Brain pericyte (primary cell): ENCODE measurements around the gene S100A6.
"Not testable (repeated sequence)": the region's sequence is repeated elsewhere in the genome, so short reads cannot be mapped to it uniquely, and the experiment has no call there.

Source experiments
- DNase-seq: peaks from one replicate; pipeline ENCODE4 v3.0.0-alpha.2; 2012; ENCODE audit warnings: low read depth, low spot score

The S100A6 gene

GRCh38 chr1:153563991-153564390 is 28.2 kb upstream of the S100A6 start:
- no peak for DNase-seq

GRCh38 chr1:153563483-153563901 is 27.7 kb upstream of the S100A6 start:
- no peak for DNase-seq

GRCh38 chr1:153562021-153562420 is 26.2 kb upstream of the S100A6 start:
- not testable (repeated sequence) for DNase-seq

GRCh38 chr1:153561466-153561985 is 25.7 kb upstream of the S100A6 start:
- no peak for DNase-seq

- no peak for DNase-seq
Observed at GRCh38 chr1:153560771-153561465, 25.1 kb upstream of the S100A6 start.

GRCh38 chr1:153560241-153560640 is 24.4 kb upstream of the S100A6 start:
- DNase-seq: no peak

GRCh38 chr1:153557877-153558276 is 22.1 kb upstream of the S100A6 start:
- no peak for DNase-seq

GRCh38 chr1:153556348-153556747 is 20.6 kb upstream of the S100A6 start:
- no peak for DNase-seq

GRCh38 chr1:153553830-153554541 is 18.2 kb upstream of the S100A6 start:
- DNase-seq: no peak

GRCh38 chr1:153553096-153553495 is 17.3 kb upstream of the S100A6 start:
- no peak for DNase-seq

GRCh38 chr1:153552335-153552734 is 16.5 kb upstream of the S100A6 start:
- no peak for DNase-seq

- DNase-seq: no peak
Observed at GRCh38 chr1:153550827-153551500, 15.2 kb upstream of the S100A6 start.

GRCh38 chr1:153550398-153550758 is 14.6 kb upstream of the S100A6 start:
- no peak for DNase-seq

- DNase-seq: no peak
Observed at GRCh38 chr1:153549741-153550397, 14.1 kb upstream of the S100A6 start.

- no peak for DNase-seq
Observed at GRCh38 chr1:153548722-153549688, 13.2 kb upstream of the S100A6 start, which contains the start of gene S100A3. Gene S100A3 (minus strand): TSS chr1:153549258. CDS start chr1:153548485, 773 bp downstream.

- no peak for DNase-seq
Observed at GRCh38 chr1:153547560-153548551, 12.1 kb upstream of the S100A6 start.

- DNase-seq: no peak
Observed at GRCh38 chr1:153546796-153547559, 11.2 kb upstream of the S100A6 start.

GRCh38 chr1:153546371-153546770 is 10.6 kb upstream of the S100A6 start:
- no peak for DNase-seq
